T follicular helper cell (primary cell): Measurements from ENCODE around the gene BRD4.

ENCODE experiments used
- DNase-seq: peaks from one replicate; pipeline ENCODE4 v3.0.0-alpha.2; 2020; ENCODE audit warnings: low read depth

The BRD4 gene

GRCh38 chr19:15265214-15265849 lies 67.0 kb downstream of the BRD4 start:
- no peak for DNase-seq

- no peak for DNase-seq
Observed at GRCh38 chr19:15264933-15265206, 67.5 kb downstream of the BRD4 start.

GRCh38 chr19:15264061-15264932 lies 68.0 kb downstream of the BRD4 start:
- peak; percentile 61 for DNase-seq

GRCh38 chr19:15263361-15263985 lies 68.9 kb downstream of the BRD4 start:
- no peak for DNase-seq

GRCh38 chr19:15262011-15262410 lies 70.3 kb downstream of the BRD4 start:
- no peak for DNase-seq

- DNase-seq = no peak
Observed at GRCh38 chr19:15260939-15261338, 71.4 kb downstream of the BRD4 start.

- no peak for DNase-seq
Observed at GRCh38 chr19:15259907-15260306, 72.4 kb downstream of the BRD4 start.

GRCh38 chr19:15257782-15258181 lies 74.6 kb downstream of the BRD4 start:
- no peak for DNase-seq

GRCh38 chr19:15256708-15257331 lies 75.5 kb downstream of the BRD4 start:
- no peak for DNase-seq

GRCh38 chr19:15255359-15255990 lies 76.9 kb downstream of the BRD4 start:
- no peak for DNase-seq

- no peak for DNase-seq
Observed at GRCh38 chr19:15254547-15254946, 77.8 kb downstream of the BRD4 start.

- no peak for DNase-seq
Observed at GRCh38 chr19:15253513-15253912, 78.8 kb downstream of the BRD4 start.

- DNase-seq = no peak
Observed at GRCh38 chr19:15253061-15253460, 79.3 kb downstream of the BRD4 start.

- DNase-seq = no peak
Observed at GRCh38 chr19:15252398-15253018, 79.8 kb downstream of the BRD4 start.

GRCh38 chr19:15251749-15252397 lies 80.5 kb downstream of the BRD4 start:
- no peak for DNase-seq

- no peak for DNase-seq
Observed at GRCh38 chr19:15251010-15251748, 81.2 kb downstream of the BRD4 start.

GRCh38 chr19:15250640-15250993 lies 81.7 kb downstream of the BRD4 start:
- no peak for DNase-seq

GRCh38 chr19:15249972-15250639 lies 82.2 kb downstream of the BRD4 start:
- DNase-seq = no peak

GRCh38 chr19:15249528-15249874 lies 82.8 kb downstream of the BRD4 start:
- no peak for DNase-seq
